ENCODE measurements around the gene ERH.

GRCh38 chr14:69366069-69366468 is 32.0 kb downstream of the ERH start:
- TF ChIP-seq, protein P1, sequence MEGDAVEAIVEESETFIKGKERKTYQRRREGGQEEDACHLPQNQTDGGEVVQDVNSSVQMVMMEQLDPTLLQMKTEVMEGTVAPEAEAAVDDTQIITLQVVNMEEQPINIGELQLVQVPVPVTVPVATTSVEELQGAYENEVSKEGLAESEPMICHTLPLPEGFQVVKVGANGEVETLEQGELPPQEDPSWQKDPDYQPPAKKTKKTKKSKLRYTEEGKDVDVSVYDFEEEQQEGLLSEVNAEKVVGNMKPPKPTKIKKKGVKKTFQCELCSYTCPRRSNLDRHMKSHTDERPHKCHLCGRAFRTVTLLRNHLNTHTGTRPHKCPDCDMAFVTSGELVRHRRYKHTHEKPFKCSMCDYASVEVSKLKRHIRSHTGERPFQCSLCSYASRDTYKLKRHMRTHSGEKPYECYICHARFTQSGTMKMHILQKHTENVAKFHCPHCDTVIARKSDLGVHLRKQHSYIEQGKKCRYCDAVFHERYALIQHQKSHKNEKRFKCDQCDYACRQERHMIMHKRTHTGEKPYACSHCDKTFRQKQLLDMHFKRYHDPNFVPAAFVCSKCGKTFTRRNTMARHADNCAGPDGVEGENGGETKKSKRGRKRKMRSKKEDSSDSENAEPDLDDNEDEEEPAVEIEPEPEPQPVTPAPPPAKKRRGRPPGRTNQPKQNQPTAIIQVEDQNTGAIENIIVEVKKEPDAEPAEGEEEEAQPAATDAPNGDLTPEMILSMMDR (IDR thresholded peaks at IDR 0.05), result no peak
- TF ChIP-seq POLR2A (IDR thresholded peaks at IDR 0.05), result no peak
